ENCODE results near the gene CEMIP.

CEMIP gene

DNA sequence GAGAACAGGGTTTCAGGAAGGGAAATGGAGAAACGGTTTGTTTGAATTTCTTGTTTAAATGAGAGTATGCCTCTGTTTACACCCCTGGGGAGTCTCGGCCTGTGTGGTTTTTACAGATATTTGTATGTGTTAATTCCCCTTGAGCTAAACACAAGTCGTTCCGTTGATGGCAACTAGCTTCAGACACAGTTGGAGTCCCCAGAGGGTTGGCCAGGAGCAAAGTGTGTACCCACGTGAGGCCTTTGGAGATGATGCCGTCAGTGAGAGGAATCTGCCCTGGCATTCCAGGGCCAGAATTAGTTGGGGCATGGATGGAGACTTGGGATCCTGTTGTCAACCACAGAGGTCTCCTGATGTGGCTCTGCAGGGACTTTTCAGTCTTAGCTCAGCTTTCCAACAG lies 44.0 kb downstream of the CEMIP start:
- DNase-seq (ENCODE audit: low read depth in 2 of 2) = no peak

DNA sequence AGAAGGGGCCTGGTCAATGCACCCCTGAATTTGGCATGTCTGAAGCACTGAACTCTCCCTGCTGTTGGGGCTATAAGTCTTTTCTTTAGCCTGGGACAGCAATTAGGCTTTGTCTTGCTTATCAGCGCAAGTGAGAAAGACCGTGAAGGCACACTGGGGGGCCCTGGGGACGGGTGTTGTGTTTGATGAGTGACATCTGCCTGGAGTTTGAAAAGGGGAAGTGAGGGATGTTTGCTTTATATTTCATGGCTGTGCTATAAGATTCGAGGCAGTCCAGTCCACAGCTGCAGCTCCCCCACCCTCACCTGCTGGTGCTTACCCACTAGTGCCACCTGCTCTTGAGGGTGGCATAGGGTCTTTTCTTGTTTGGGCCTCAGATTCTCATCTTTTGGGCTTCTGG lies 44.8 kb downstream of the CEMIP start:
- DNase-seq (ENCODE audit: low read depth in 2 of 2) = no peak

DNA sequence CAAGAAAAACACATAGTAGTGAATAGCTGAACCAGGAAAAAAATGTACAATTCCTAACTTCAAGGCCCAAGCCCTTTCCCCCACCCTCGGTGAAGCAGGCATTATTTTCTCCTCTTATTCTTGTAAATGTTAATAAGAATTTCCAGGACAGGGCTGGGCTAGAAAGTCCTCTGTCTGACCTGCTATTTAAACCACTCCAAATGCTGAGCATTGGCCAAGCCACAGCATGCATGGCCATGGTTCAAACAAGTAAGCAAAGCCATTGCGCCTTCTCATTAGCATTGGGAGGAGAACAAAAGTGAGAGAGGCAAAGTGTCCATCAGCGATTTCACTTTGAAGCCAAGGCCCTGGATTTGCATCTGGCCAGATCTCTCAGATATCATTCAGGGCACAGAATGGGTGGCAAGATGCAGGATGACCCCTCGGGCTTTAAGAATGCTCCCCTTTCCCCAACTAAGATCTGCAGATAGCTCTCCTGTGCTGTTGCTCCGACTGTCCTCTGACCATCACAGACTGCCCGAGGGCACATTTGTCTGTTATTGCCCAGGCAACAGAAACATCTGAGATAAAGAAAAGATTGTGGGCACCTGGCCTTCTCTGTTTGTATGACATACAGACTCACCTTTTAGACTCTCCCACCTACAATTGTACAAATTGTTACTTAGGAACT lies 46.3 kb downstream of the CEMIP start:
- DNase-seq (ENCODE audit: low read depth in 2 of 2) = no peak

DNA sequence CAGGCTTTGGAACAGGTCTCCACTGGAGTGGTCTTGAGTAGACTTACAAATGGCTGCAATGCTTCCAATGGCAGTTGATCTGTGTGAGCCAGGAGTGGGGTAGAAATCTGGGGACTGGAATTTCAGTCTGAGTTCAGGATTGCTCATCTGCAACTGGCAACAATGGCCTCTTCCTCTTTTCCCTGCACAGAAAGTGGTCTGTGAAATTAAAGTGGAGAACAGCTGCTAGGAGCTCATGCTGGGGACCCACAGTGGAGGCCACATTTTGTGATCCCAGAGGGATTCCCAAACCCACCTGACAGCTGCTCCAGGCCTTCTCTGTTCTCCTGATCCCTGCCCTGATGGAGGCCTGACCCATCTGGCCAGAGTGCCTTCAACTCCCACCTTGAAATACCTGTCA lies 49.6 kb downstream of the CEMIP start:
- DNase-seq (ENCODE audit: low read depth in 2 of 2) = no peak

DNA sequence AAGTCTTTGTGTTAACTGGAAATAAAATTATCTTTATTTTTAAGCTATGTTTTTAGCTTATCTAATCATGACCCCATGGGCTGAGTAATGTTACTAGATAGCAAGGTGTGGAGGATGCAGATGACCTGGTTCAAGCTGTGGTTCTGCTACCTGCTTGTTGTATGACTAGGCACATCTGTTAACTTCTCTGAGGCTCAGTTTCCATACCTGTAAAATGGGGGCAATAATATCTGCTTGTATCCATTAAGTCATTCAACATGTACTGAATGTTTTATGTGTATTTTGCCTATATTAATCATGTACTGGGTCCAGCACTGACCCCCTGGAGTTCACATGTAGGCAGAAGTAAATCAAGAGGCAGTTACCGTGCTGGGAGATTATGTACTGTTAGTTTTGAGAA lies 51.5 kb downstream of the CEMIP start:
- DNase-seq (ENCODE audit: low read depth in 2 of 2) = no peak

DNA sequence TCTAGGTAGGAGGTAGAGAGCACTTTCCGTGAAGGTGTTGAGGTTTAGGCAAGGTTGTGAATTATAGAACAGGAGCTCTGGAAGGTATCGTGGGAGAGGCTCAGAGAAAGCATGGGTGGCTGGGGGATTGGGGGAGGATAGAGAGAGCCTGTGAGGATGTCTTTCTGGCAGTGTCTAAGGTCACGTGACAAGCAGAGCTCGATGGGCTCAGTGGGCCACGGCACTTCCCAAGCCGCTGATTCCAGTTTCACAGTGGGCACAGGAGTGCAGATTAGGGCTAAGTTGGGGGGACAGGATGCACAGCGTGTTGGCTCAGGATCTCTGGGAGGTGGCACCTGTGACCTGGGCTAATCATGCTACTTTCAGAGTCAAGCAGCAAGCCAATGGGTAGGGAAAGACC lies 52.0 kb downstream of the CEMIP start:
- no peak for DNase-seq (ENCODE audit: low read depth in 2 of 2)

DNA sequence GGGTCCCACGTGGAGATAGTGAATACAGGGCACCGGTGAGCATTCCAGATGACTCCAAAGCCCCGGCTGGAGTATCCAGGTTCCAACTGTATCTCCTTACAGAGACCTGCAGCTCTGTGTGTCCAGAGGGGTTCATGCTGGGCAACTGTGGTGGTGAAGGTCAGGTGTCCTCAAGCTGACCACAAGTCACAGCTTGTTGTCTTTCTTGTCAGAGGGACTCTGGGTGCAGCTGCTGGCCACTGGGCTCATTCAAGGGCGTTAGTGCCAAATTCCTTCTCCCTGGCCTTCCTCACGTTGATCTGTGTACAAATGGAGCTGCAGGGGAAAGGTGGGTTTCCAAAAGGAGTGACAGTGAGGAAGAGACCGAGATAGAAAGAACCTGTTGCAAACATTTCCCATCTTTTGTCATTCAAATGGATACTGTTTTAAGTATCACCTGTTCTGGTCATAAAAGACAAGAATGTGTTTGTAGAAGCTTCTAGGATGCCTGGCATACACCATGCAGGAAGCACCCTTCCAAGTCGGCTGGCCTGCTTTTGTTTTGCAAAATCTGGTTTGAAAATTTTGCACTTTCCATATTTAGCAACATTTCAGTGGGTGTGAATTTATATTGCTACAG lies 52.5 kb downstream of the CEMIP start:
- no peak for DNase-seq (ENCODE audit: low read depth in 2 of 2)

DNA sequence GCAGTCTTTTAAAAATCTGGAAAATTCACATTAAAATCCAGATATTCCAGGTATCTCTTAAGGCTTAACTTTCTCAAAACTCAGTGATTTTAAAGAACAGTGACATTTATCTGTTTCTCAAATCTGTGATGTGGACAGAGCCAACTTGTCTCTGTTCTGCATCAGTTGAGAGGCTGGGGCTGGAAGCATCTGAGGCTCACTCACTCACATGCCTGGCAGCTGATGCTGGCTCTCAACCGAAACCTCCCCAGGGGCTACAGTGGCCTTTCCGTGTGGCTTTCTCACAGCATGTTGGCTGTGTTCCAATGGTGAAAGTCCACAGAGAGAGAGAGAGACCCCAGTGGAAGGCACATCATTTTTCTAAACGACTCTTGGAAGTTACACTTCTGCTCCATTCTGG lies 53.5 kb downstream of the CEMIP start:
- no peak for DNase-seq (ENCODE audit: low read depth in 2 of 2)

DNA sequence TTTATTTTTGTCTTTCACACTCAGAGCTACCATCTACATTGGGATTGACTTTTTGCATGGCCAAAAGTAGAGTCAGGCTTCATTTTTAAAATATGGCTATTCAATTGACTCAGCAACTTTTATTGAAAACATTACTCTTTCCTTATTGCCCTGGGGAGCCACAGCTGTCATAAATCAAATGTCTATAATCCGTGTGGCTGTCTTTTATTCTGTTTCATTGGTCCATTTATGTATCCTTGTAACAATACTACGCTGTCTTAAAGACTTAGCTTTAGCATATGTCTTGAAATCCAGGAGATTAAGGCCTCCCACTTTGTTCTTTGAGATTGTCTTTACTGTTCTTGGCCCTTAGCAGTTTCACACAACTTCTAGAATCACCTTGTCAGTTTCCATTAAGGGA lies 55.2 kb downstream of the CEMIP start:
- no peak for DNase-seq (ENCODE audit: low read depth in 2 of 2)

DNA sequence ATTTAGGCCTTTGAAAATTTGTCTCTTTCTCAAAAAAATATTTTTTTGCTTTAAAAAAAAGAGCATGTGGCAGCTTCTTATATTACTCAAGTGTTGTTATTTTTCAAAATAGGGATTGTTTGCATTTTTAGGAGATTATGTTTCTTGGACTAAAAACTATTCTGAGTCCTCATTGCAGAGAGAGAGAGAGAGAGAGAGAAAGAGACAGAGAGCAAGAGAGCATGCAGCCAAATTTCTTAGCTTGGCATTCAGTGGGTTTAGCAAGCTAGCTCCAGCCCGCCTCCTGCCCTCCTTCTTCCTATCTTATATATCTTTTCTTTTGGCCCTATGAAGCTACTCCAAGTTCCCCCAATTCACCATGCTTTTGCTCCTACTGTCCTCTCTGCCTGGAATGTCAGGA lies 55.7 kb downstream of the CEMIP start:
- no peak for DNase-seq (ENCODE audit: low read depth in 2 of 2)

DNA sequence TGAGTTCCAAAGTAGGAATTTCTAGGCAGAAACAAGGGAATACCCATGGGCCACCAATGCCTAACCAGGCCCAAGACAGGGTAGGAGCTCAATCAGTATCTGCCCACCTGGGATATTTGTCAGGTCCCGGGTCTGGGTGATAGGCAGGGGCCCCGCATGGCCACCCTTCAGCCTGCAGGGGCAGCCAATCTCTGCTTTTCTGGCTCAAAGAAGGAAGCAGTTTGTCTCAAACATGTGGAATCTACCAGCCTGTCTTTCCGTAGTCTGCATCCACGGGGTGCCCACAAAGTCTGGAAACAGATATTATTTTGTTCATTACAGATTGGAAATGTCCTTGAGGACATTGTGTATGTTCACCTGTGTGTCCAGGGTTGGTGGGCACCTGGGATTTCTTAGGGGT lies 56.2 kb downstream of the CEMIP start:
- no peak for DNase-seq (ENCODE audit: low read depth in 2 of 2)

DNA sequence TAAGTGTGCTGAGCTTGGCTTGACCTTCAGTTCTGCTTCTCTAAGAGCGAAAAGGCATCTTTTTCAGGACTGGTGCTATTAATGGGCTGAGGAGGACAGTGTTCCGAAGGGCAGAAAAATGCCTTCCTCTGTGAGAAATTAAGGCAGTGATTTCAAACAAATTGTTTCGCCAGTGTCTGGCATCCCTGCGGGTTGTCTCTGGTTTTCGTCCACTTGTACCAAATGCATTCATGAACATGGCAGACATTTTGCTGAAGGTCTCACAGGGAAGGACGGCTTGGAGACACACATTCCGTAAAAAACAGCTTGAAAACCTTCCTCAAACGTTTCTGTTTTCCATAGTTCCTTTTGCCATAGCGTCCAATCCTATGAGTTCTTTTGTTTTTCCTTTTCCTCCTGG lies 57.1 kb downstream of the CEMIP start:
- no peak for DNase-seq (ENCODE audit: low read depth in 2 of 2)

DNA sequence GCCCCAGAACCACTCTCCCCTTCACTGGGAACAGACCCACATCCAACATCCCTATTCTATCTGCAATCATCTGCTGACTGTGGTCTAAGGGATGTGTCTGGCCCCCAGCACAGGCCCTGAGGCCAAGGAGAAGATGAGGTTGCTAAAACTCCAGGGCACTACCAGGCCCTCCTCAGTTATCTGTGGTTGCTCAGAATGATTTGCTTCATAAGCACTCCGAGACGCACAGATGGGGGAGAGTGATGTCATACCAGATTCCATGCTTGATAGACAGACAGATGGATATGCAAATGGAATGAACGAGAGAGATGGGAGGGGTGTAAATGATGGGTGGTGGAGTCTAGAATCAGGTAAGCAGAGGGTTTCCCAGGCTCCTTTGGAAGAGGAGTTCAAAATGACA lies 57.8 kb downstream of the CEMIP start:
- no peak for DNase-seq (ENCODE audit: low read depth in 2 of 2)

DNA sequence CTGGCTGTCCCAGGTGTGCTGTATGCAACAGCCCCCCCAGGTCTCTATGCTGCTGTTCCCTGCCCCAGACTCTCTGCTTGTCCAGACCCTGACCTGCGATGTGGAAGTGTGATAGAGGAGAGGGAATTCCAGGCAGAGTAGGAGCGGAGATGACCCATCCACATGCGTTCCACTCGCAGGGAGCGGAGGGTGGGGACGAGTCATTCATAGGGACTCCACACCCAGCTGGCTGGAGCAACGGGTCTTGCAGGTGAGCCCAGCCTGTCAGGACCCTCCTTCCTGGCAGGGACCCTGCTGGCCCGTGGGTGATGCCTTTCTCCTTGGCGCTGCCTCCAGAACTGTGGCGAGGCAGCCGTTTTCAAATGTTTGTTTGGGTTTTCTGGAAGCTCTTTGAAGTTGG lies 58.8 kb downstream of the CEMIP start:
- DNase-seq (ENCODE audit: low read depth in 2 of 2) = no peak

DNA sequence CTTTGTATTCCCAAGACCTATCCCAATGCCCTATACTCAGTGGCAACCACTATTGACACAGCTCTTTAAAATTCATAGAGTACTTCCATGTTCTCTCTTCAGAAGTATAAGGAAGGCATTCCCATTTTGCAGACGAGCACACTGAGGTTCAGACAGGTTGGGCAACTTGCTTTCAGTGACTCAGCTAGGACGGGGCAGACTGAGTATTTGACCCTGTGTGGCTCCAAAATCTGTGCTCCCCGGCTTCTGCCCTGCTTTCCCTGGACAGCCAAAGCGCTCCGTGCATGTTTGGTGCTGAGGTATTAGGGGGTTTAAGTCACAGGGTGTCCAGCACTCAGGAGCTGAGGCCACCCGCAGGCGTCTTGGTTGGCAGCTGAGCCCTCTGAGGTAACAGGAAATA lies 59.5 kb downstream of the CEMIP start:
- no peak for DNase-seq (ENCODE audit: low read depth in 2 of 2)

DNA sequence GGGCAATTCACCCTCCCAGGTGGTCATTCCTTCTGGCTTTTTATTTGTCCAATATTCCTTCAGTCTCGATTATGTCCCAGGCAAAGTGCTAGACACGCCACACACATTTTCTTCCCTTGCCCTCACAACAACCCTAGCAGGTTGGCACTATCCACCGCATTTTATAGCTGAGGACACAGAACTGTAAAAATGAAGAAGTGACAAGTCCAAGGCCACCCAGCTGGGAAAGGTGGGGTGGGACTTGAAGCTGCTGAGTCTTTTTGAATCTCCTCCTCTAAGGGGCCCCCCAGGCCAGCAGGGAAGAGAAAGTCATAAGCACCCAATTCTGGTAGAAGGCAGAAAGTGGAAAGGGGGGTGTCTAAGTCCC lies 60.6 kb downstream of the CEMIP start:
- DNase-seq (ENCODE audit: low read depth in 2 of 2) = no peak

DNA sequence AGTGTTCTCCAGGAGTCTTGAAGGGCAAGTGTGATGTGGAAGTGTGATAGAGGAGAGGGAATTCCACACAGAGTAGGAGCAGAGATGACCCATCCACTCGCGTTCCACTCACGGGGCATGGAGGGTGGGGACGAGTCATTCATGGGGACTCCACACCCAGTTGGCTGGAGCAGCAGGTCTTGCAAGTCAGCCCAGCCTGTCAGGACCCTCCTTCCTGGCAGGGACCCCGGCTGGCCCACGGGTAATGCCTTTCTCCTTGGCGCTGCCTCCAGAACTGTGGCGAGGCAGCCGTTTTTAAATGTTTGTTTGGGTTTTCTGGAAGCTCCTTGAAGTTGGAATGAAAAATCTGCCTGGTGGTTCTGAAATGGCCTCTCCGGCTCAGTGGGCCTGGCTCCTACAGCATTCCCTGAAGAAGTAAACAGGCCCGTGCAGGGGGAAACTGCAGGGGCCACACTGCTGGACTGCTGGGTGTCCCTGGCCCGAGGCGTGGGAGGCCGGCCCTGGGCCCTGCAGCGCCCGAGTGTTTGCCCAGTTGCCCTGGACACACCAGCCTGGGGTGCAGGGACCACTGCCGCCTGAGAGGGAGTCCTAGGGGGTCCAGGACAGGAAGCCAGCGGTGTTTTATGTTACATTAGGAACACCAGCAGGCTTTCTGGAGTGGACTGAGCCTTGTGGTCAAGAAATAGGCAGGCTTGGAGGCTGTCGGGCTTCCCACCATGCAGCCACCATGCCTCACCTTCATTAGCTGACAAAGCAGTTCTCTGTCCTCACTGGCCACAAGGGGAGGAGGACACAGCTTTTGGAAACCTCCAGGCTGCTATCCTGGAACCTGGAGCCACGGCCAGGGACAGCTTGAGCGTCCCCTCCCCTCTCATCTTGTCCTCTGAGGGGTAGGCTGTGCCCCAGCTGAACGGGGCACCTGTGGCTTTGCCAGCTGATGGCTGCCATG lies 61.3 kb downstream of the CEMIP start:
- no peak for DNase-seq (ENCODE audit: low read depth in 2 of 2)

DNA sequence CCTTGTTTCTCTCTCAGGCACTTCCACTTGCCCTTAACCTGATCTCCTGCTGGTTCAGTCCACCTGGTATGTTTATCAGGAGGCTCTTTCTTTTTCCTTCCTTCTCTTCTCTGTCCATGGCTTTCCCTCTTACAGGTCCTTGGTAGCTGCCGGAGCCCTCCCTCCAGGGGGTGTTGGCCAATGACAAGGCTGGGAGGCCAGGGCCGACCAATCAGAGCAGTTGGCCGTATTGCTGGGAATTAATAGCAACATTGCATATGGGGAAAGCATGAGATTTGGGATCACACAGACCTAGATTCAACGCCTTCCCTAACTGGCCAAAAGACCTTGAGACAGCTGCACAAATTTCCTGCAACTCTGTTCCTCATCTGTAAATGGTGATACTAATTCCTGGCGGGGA lies 62.4 kb downstream of the CEMIP start:
- DNase-seq (ENCODE audit: low read depth in 2 of 2) = no peak

DNA sequence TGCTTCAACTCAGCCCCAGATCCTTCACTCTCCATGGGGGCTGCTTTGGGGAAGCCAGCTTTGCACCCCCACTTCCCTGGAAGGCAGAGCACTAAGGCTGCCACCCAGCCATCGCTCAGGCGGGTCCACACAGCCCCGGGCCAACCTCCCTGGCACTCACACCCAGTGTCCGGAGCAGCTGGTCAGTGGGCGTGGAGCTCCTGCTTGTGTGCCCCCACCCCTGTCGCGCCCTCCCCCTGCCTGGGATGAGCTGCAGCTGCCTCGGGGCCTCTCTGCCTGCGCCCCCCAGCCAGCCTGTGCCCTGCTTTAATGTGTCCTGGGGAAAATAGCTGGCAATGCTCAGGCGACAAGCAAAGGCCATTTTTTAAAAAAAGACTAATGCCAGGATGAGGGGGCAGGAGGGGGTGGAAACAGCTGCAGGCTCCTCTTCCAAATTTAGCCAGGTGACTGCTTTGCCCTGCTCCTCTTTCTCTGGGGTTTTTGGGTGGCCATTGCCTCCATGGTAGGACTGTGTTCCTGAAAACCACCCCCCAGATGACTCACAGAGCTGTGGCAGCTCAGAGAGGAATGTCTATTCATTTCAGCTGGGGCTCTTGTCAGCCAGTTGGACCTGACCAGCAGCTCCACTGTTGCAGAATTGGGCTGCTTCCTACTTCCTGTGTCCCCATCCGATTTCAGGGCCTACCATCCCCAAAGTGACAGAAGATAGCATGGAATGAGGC lies 65.0 kb downstream of the CEMIP start:
- DNase-seq (ENCODE audit: low read depth in 2 of 2) = no peak

DNA sequence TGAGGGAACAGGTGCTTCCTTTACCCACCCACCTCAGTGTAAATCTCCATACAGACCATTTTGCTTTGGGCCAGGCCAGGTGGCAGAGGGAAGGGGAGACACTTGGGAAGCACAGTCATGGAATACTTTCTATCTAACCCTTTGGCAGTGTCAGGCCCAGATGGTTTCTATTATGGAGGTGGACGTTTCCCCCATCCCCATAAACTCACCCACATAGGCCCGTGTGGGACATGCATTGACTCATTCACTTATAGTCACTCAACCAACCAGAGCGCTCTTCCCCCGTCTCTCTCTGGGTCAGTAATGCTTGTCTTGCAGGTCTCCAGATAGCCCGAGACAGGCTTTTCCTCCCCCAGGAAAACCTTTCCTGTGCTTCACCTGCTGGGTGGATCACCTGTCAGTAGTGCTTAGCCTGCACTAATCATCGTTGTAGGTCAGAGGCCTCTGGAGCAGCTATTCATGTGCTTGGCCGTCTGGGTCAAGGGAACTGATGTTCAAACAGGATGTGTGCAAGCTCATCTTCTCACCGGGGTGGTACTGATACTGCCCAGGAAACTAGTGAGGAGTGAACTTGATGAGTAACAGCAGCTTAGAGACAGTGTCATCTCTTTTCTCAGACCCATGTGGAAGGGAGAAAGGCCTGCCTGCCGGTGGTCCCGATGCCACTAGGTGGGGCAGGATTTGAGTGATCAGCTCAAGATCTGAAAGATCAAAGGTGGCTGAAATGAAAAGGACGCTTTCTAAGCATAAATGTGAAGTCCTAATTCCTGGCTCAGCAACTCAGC lies 67.1 kb downstream of the CEMIP start:
- no peak for DNase-seq (ENCODE audit: low read depth in 2 of 2)

DNA sequence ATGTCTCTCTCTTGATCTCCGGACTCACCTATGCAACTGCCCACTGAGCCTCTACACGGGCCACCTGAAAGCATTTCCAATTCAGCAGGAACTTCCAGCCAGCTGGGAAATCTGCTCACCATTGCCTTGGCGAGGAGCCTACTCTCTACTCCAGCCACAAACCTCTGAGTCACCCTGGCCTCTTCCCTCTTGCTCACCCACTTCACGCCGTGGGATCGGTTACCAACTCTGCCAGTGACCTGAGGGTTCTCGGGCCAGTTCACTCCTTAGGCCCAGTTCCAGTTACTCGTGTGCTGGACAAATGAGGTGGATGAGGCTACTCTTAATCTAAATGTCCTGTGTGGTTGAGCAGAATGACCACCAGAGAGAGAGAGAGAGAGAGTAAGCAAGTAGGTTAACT lies 70.1 kb downstream of the CEMIP start:
- DNase-seq (ENCODE audit: low read depth in 2 of 2) = no peak
